Lower leg skin (tissue), 3 donors: ENCODE measurements around the gene RAP2B.

Experiments used
- CTCF ChIP-seq, 3 donors: fragments of 450-650 bp; IDR thresholded peaks; one replicate each; pipeline ENCODE4 v1.5.1; 2016; ENCODE audit warnings: antibody characterized with exemption in 3 of 3, mild to moderate bottlenecking in 3 of 3, moderate library complexity in 2 of 3
- POLR2A ChIP-seq, 2 donors: fragments of 450-650 bp; IDR thresholded peaks; one replicate each; pipeline ENCODE4 v1.6.1; 2016 to 2017; ENCODE audit warnings: antibody characterized with exemption in 2 of 2, mild to moderate bottlenecking in 1 of 2, moderate library complexity in 1 of 2

GRCh38 chr3:153190923-153191322 is 28.9 kb downstream of the RAP2B start:
- TF ChIP-seq CTCF (IDR thresholded peaks at IDR 0.05) (no peak), POLR2A (IDR thresholded peaks at IDR 0.05) (no peak)
